ENCODE data around the gene BAG1.

The BAG1 gene

DNA sequence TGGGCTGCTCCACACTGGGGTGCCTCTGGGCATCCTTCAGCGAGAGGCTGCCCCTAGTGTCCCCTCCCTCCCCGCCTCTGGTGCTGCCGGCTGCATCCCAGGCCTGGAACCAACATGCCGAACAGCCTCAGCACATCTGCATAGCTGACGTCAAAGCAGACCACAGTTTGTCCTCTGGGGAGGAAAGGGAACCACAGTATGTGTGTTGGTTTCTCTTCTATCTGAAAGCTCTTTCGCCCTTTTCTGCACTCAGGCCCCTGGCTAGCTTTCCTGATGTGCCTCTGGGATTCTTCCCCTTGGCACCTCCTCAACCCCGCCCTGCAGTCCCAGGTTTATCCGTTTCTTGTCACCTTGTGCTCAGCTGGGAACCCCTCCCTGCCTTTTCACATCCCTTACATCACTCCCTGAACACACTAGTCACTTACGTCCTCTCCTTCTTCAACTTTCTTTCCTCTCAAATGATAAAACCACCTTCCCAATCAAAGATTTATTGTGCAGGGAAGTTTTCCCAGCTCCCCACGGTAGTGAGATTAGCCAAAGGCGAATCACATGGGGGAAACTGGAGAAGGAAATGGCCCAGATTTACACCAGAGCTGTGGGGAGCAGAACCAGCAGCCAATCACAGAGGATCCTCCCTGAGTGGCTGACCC lies 61.8 kb downstream of the BAG1 start:
- no peak for DNase-seq
